Left ventricle myocardium inferior (tissue), 1 donor: Measurements from ENCODE around the gene SHB. TPM values are rescaled to one million over a fixed set of nuclear protein-coding genes. Genes with fewer than 3 reads are reported as not detected.

ENCODE experiments used
- DNase-seq: peaks from one replicate; pipeline ENCODE4 v3.0.0-alpha.2; 2020
- H3K27ac ChIP-seq: fragments of 200-600 bp; replicated peaks from 2 replicates; pipeline ENCODE4 v1.8.0; 2021
- H3K27me3 ChIP-seq: fragments of 200-600 bp; 2 replicates; pipeline ENCODE4 v1.8.0; 2021; ENCODE audit warnings: low read depth
- H3K36me3 ChIP-seq: fragments of 200-600 bp; 2 replicates; pipeline ENCODE4 v1.8.0; 2021
- H3K4me1 ChIP-seq: fragments of 200-600 bp; 2 replicates; pipeline ENCODE4 v1.8.0; 2021
- H3K4me3 ChIP-seq: fragments of 200-600 bp; 2 replicates; pipeline ENCODE4 v1.8.0; 2021; ENCODE audit warnings: mild to moderate bottlenecking, moderate library complexity
- H3K9me3 ChIP-seq: fragments of 200-600 bp; replicated peaks from 2 replicates; pipeline ENCODE4 v1.8.0; 2021
- CTCF ChIP-seq: fragments of 200-600 bp; IDR thresholded peaks from 2 replicates; pipeline ENCODE4 v1.8.0; 2021; ENCODE audit warnings: antibody characterized with exemption, mild to moderate bottlenecking, borderline replicate concordance
- intact Hi-C: fragments of 100-400 bp; cut with micrococcal nuclease; formaldehyde crosslinking; loops from one replicate; pipeline ENCODE4 v1.11.0; 2022
- total RNA-seq: library from RNA; stranded (reverse); fragmentation: NEBNext Ultra II Directional; extraction: Animal tissue kit (Norgen Biotek cat#: 25700); gene quantifications from one replicate; pipeline ENCODE4 v1.2.1, GENCODE V29; 2021
- donor health status: DM: no; HTN: yes; CAD: no; lungs with severe emphysema.

SHB gene
- total RNA-seq, 1 donor from 2014 or later = 19.4 TPM

- intact Hi-C loops = loop anchor here (5.0 kb wide), 1 partner anchor 167 kb away; no protein-coding TSS in a partner anchor
- no peak for TF ChIP-seq CTCF
- Histone ChIP-seq H3K4me1 (peaks cover 38% of the 10 kb centered on the region), H3K36me3 (peaks cover 2% of the 10 kb centered on the region), H3K4me3 (no peak overlapping the region), H3K9me3 (no peaks in the 10 kb centered on the region), H3K27me3 (no peaks in the 10 kb centered on the region), H3K27ac (no peak overlapping the region)
- no peak for DNase-seq
Measured at GRCh38 chr9:37905776-37906175, 163.3 kb downstream of the SHB start.

GRCh38 chr9:37905131-37905505, 163.9 kb downstream of the SHB start:
- Histone ChIP-seq H3K9me3 (no peaks in the 10 kb centered on the region), H3K27me3 (no peaks in the 10 kb centered on the region), H3K4me1 (peaks cover 38% of the 10 kb centered on the region), H3K36me3 (peaks cover 7% of the 10 kb centered on the region), H3K4me3 (peak overlapping the region; percentile 98), H3K27ac (peak overlapping the region; percentile 94)
- intact Hi-C loops = loop anchor here (5.0 kb wide), 1 partner anchor 167 kb away; no protein-coding TSS in a partner anchor
- no peak for TF ChIP-seq CTCF
- DNase-seq = no peak

GRCh38 chr9:37904445-37905130, 164.4 kb downstream of the SHB start:
- no peak for TF ChIP-seq CTCF
- Histone ChIP-seq H3K36me3 (peaks cover 7% of the 10 kb centered on the region), H3K27me3 (no peaks in the 10 kb centered on the region), H3K27ac (peak overlapping the region; percentile 94), H3K9me3 (no peaks in the 10 kb centered on the region), H3K4me1 (peaks cover 38% of the 10 kb centered on the region), H3K4me3 (peak overlapping the region; percentile 98)
- no peak for DNase-seq
- intact Hi-C loops = loop anchor here (5.0 kb wide), 1 partner anchor 168 kb away; no protein-coding TSS in a partner anchor

GRCh38 chr9:37903647-37904444, 165.2 kb downstream of the SHB start, which contains the start of gene SLC25A51:
SLC25A51 (minus strand) TSS chr9:37904127; CDS start chr9:37888550, 15,577 bp downstream.
- intact Hi-C loops = no loop called here
- Histone ChIP-seq H3K9me3 (no peaks in the 10 kb centered on the region), H3K27me3 (no peaks in the 10 kb centered on the region), H3K36me3 (peaks cover 14% of the 10 kb centered on the region), H3K27ac (peak within 1 kb of the TSS; percentile 94), H3K4me1 (peaks cover 38% of the 10 kb centered on the region), H3K4me3 (peak within 1 kb of the TSS; percentile 98)
- peak; percentile 94 for DNase-seq
- peak; percentile 90 for TF ChIP-seq CTCF

- peaks cover 38% of the 10 kb centered on the region for H3K4me1 ChIP-seq
- H3K4me3 ChIP-seq = peak overlapping the region; percentile 98
- no peaks in the 10 kb centered on the region for H3K9me3 ChIP-seq
- DNase-seq = no peak
- H3K36me3 ChIP-seq = peaks cover 23% of the 10 kb centered on the region
- H3K27me3 ChIP-seq = no peaks in the 10 kb centered on the region
- H3K27ac ChIP-seq = peak overlapping the region; percentile 94
- intact Hi-C loops = no loop called here
- no peak for TF ChIP-seq CTCF
Measured at GRCh38 chr9:37902796-37903646, 166.0 kb downstream of the SHB start.
